ENCODE results near the gene N4BP2. TPM values are rescaled to one million over a fixed set of nuclear protein-coding genes. Genes with fewer than 3 reads are reported as not detected.

The N4BP2 gene
- total RNA-seq, 1 donor = 15.4 TPM

- no peak for TF ChIP-seq CTCF (IDR thresholded peaks at IDR 0.05; ENCODE audit: insufficient read depth, low read length)
- no peak for DNase-seq (ENCODE audit: low read depth)
- H3K4me3 ChIP-seq (ENCODE audit: low read depth, low read length) = no peak overlapping the region
Measured at GRCh38 chr4:40170588-40170987, 113.9 kb downstream of the N4BP2 start.

- DNase-seq (ENCODE audit: low read depth) = peak; percentile 6
- TF ChIP-seq CTCF (IDR thresholded peaks at IDR 0.05; ENCODE audit: insufficient read depth, low read length) = no peak
- no peak overlapping the region for H3K4me3 ChIP-seq (ENCODE audit: low read depth, low read length)
Measured at GRCh38 chr4:40173470-40173875, 116.8 kb downstream of the N4BP2 start.

GRCh38 chr4:40176602-40177001, 120.0 kb downstream of the N4BP2 start:
- no peak overlapping the region for H3K4me3 ChIP-seq (ENCODE audit: low read depth, low read length)
- no peak for DNase-seq (ENCODE audit: low read depth)

GRCh38 chr4:40177591-40177990, 120.9 kb downstream of the N4BP2 start:
- DNase-seq (ENCODE audit: low read depth) = no peak
- TF ChIP-seq CTCF (IDR thresholded peaks at IDR 0.05; ENCODE audit: insufficient read depth, low read length) = no peak
- H3K4me3 ChIP-seq (ENCODE audit: low read depth, low read length) = no peak overlapping the region

More at GRCh38 chr4:40176602-40177001, 120.0 kb downstream of the N4BP2 start:
- no peak for TF ChIP-seq CTCF (IDR thresholded peaks at IDR 0.05; ENCODE audit: insufficient read depth, low read length)

- H3K4me3 ChIP-seq (ENCODE audit: low read depth, low read length) = no peak overlapping the region
- no peak for TF ChIP-seq CTCF (IDR thresholded peaks at IDR 0.05; ENCODE audit: insufficient read depth, low read length)
- peak; percentile 28 for DNase-seq (ENCODE audit: low read depth)
Measured at GRCh38 chr4:40178672-40179071, 122.0 kb downstream of the N4BP2 start.

GRCh38 chr4:40179360-40179759, 122.7 kb downstream of the N4BP2 start:
- H3K4me3 ChIP-seq (ENCODE audit: low read depth, low read length) = no peak overlapping the region
- no peak for DNase-seq (ENCODE audit: low read depth)
- no peak for TF ChIP-seq CTCF (IDR thresholded peaks at IDR 0.05; ENCODE audit: insufficient read depth, low read length)

- H3K4me3 ChIP-seq (ENCODE audit: low read depth, low read length) = no peak overlapping the region
- no peak for TF ChIP-seq CTCF (IDR thresholded peaks at IDR 0.05; ENCODE audit: insufficient read depth, low read length)
- peak; percentile 89 for DNase-seq (ENCODE audit: low read depth)
Measured at GRCh38 chr4:40180356-40180755, 123.7 kb downstream of the N4BP2 start.

Data from fibroblast of the aortic adventitia (primary cell).